GM18519 (cell line): ENCODE measurements around the gene OAT.

Experiments used
- ATAC-seq: cut with Tn5 transposase; IDR thresholded peaks from one replicate; pipeline ENCODE4 v1.9.1; 2021; ENCODE audit warnings: mild to moderate bottlenecking, moderate library complexity; ENCODE audit not compliant: unreplicated experiment, low FRiP score

Gene OAT

DNA sequence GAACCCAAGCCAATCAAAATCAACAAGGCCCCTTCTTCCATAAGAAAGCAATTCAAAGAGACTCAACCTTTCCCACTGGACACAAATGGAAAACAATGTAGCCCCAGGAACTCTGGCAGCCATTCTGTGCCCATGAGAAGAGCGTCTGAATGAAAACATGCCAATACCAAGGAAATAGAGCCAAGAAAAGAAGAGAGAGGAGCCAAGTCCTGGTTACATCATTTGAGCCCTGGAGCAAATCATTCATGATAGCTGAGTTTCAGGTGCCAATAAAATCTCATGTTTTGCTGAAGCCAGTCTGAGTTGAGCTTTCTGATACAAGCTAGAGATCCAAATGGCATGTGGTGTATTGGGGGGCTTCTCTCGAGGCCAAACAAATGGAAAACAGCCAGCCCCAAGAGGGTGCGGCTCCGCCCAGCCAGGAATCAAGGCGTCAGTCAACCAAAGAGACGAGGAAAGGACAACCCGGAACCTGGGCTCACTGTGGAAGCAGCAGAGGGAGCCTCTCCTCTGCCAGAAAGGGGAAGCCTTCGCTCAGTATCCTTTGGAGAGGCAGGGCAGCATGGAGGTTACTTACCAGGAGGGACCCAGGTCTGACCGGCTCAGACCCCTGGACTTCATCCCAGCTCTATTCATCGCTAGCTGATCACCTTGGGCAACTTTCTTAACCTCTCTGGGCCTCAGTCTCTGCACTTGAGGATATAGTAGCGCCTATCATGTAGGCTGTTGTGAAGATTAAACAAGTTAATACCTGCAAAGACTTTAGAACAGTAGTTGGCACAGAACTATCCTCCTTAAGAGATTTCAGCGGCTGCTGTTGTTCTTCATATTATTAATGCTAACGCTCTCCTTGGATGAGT lies 61.8 kb downstream of the OAT start:
- no peak for ATAC-seq

GRCh38 chr10:124354411-124355382 lies 64.0 kb downstream of the OAT start:
- ATAC-seq, result no peak

DNA sequence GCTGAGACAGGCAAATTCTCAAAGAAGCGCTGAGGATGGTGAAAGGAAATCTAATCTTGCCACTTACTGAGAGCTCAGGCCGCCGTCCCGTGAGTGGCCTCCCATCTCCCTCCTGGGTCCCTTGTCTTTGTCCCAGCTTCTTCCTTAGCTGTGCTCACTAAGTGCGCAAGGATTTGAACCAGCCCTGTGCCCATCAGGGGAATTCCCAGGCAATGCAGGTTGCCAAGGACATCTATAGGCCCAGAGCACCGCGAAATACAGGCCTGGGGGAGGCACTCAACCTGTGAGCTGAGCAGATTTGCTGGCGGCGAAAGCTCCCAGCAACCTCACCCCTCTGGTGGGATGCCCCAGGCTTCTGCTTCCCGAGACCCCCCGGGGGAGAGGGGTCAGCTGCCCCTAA lies 64.8 kb downstream of the OAT start:
- ATAC-seq, result no peak

GRCh38 chr10:124353091-124353815 lies 65.5 kb downstream of the OAT start:
- no peak for ATAC-seq

DNA sequence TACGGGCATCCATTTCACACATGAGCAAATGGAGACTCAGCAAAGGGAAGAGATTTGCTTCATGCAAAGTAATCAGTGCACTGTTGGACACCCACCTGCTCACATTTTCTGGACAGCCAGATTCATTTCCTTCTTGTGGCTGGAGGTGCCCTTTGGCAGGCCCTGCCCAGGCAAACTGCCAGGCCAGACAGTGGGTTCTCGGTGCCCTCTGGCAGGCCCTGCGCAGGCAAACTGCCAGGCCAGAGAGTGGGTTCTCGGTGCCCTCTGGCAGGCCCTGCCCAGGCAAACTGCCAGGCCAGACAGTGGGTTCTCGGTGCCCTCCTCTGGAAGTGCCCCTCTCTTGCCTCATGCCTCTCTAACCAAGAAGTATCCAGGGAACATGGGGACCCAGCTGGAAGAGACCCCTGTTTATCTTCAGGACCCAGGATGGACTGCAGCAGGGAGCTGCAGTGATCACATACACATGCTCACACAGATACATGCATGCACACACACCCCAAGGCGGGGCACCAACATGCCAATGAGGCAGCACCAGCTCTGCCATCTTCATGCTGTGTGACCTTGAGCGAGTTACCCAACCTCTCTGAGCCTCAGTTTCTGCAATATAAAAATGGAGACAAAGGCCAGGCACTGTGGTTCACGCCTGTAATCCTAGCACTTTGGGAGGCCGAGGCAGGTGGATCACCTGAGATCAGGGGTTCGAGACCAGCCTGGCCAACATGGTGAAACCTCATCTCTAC lies 67.1 kb downstream of the OAT start:
- no peak for ATAC-seq

GRCh38 chr10:124350806-124351205 lies 67.9 kb downstream of the OAT start:
- ATAC-seq, result no peak

- no peak for ATAC-seq
These were observed 68.8 kb downstream of the OAT start for GRCh38 chr10:124349996-124350280.

GRCh38 chr10:124349231-124349995 lies 69.3 kb downstream of the OAT start:
- no peak for ATAC-seq

DNA sequence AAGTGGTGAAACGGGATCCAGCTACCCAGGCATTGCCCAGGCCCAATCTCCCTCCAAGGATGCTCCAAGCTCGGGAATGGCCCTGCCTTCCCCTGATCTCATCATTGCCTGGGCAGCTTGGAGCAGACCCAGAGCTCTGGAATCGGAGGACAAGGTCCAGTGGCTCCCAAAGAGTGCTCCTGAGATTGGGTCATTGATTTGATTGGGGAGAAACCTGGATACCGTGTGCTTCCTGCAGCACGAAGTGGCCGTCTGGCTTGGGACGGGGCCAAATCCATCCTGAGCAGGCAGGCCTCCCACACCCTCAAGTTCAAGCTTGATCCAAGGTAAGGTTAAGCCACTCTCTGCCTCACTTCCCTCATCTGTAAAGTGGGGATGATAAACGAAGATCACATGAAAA lies 69.9 kb downstream of the OAT start:
- ATAC-seq, result no peak

DNA sequence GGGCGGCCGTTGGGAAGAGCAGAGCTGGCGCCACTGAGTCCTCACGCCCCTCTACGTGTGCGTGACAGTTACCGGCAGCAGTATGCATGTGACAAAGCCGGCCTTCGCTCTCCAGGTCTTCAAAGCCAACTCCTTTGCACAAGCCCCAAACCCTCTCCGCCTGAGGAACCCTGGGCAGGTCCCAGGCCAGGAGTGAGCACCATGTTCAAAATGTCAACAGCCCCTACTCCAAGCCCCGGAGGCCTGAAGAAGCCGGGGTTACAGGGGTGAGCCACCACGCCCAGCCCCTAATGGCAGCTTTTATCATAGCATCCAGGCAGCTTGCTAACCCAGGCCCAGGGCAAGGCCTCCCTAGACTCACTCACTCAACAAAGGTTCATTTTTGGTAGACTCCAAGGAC lies 70.8 kb downstream of the OAT start:
- ATAC-seq, result no peak
